GM18508 (cell line): ENCODE results near the gene OTUD5.
"Not testable (repeated sequence)": the region's sequence is repeated elsewhere in the genome, so short reads cannot be mapped to it uniquely, and the experiment has no call there.

Experiments used
- ATAC-seq: cut with Tn5 transposase; IDR thresholded peaks from one replicate; pipeline ENCODE4 v1.9.1; 2021; ENCODE audit warnings: moderate number of reproducible peaks; ENCODE audit not compliant: insufficient read depth, unreplicated experiment

OTUD5 gene

GRCh38 chrX:48891402-48892288 is 65.8 kb downstream of the OTUD5 start:
- ATAC-seq, result no peak

DNA sequence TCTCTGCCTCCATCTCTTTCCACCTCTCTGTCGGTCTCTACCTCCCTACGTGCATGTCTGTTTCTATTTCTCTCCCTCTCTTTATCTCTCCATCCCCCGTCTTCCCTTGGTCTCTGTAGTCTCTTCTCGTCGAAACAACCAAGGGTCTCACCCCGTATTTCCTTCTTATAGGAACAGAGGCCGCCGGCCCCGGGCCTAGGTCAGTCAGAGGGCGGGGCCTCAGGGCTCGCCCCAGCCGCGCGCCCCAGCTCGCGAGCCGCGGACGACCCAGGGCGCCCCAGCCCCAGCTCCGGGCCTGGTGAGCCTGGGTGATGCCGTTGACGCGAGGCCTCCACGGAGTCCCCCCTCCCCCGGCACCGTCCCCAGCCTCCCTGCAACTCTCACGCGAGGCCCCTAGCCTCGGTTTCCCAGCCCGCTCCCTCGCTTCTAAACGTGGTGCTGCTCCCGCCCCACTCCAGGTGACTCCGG is 66.4 kb downstream of the OTUD5 start:
- no peak for ATAC-seq

GRCh38 chrX:48890296-48890925 is 67.0 kb downstream of the OTUD5 start:
- no peak for ATAC-seq

DNA sequence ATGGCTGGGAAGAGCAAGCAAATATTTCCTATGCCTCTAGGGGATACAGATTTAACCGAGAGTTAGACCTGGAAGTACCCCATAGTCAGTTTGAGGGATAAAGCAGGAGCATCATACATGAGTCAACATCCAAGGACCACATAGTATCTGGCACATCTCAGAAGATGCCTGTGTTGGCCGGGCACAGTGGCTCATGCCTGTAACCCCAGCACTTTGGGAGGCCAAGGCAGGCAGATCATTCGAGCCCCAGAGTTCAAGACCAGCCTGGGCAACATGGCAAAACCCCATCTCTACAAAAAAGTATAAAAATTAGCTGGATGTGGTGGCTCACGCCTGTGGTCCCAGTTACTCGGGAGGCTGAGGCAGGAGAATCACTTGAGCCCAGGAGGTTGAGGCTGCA is 70.8 kb downstream of the OTUD5 start:
- ATAC-seq, result not testable (repeated sequence)

- no peak for ATAC-seq
Observed at GRCh38 chrX:48883729-48884128, 73.7 kb downstream of the OTUD5 start.

DNA sequence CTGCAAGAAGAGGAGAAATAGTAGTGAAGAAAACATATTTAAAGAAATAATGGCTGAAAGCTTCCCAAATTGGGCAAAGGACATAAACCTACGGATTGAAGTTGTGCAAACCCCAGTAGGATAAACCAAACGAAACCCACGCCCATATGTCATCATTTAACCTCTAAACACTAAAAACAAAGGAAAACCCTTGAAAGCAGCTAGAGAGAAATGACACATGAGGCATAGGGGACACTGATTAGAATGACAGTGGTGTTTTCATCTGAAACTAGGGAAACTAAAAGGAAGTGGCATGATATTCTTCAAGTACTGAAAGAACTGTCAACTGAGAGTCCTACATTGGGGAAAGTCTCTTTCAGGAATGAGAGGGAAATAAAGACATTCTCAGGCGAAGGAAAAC is 80.5 kb downstream of the OTUD5 start:
- not testable (repeated sequence) for ATAC-seq
